ENCODE results near the gene UMODL1. TPM values are rescaled to one million over a fixed set of nuclear protein-coding genes. Genes with fewer than 3 reads are reported as not detected.

Gene UMODL1
- total RNA-seq, 4 donors from 2014 or later: 0.15 to 0.21 TPM; not detected in 2

- Histone ChIP-seq H3K9me3 (no peaks in the 10 kb centered on the region), H3K36me3 (no peaks in the 10 kb centered on the region), H3K27ac (no peak overlapping the region), H3K27me3 (no peaks in the 10 kb centered on the region), H3K4me3 (no peak overlapping the region), H3K4me1 (peaks cover 27% of the 10 kb centered on the region)
- 70% methylated on average over 11 of the region's 13 CpGs for WGBS
- DNase-seq (ENCODE audit: low spot score in 2 of 2): no peak
- TF ChIP-seq POLR2AphosphoS5 (IDR thresholded peaks at IDR 0.05) (no peak), POLR2A (IDR thresholded peaks at IDR 0.05) (no peak), EP300 (IDR thresholded peaks at IDR 0.05) (no peak)
- TF ChIP-seq, protein P1, sequence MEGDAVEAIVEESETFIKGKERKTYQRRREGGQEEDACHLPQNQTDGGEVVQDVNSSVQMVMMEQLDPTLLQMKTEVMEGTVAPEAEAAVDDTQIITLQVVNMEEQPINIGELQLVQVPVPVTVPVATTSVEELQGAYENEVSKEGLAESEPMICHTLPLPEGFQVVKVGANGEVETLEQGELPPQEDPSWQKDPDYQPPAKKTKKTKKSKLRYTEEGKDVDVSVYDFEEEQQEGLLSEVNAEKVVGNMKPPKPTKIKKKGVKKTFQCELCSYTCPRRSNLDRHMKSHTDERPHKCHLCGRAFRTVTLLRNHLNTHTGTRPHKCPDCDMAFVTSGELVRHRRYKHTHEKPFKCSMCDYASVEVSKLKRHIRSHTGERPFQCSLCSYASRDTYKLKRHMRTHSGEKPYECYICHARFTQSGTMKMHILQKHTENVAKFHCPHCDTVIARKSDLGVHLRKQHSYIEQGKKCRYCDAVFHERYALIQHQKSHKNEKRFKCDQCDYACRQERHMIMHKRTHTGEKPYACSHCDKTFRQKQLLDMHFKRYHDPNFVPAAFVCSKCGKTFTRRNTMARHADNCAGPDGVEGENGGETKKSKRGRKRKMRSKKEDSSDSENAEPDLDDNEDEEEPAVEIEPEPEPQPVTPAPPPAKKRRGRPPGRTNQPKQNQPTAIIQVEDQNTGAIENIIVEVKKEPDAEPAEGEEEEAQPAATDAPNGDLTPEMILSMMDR (IDR thresholded peaks at IDR 0.05): no peak
These were observed 8.2 kb downstream of the UMODL1 start for GRCh38 chr21:42079008-42079938.

DNA sequence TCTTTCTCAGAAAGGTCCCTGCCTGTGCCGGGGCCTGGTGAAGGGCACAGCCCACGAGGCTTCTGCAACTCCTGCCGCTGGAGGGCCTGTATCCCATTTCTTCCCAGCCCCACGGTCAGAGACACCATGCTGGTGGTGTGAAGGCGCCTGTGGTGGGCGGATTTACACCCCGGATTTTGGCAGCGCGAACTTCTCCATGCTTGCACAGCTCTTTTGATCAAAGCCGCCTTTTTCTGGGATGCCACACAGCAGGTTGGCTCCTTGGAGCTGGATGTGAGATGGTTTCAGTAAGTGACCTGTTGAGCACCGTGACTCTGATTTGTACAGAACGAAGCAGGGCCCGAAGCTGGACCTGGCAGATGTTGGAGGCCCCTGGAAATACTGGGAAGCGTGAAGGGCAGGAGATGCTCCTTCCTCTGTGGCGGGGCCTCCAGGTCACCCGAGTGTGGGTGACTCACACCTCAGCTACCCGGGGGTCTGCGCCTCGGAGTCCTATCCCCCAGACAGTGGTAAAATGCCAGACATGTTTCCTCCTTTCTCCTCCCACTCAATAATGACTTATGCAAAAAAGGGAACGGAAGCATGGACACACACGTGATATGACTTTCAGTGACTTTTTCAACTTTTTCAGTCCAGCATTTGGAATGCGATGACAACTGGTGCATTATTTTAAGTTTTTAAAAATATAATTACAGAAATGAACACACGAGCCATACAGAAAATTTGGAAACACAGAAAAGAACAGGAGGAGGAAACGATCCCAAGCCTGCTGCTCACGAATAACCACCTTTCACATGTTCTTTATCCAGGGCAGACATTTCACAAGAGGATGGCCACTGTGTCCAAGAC lies 9.0 kb downstream of the UMODL1 start:
- no peaks in the 10 kb centered on the region for H3K27me3 ChIP-seq
- DNase-seq (ENCODE audit: low spot score in 2 of 2): no peak
- no peak overlapping the region for H3K4me3 ChIP-seq
- H3K27ac ChIP-seq: peak overlapping the region; percentile 14
- 69% methylated on average over 16 of the region's 25 CpGs for WGBS
- no peaks in the 10 kb centered on the region for H3K9me3 ChIP-seq
- TF ChIP-seq, protein P1 (IDR thresholded peaks at IDR 0.05): no peak
- TF ChIP-seq EP300 (IDR thresholded peaks at IDR 0.05) (no peak), POLR2AphosphoS5 (IDR thresholded peaks at IDR 0.05) (no peak), POLR2A (IDR thresholded peaks at IDR 0.05) (no peak)
- peaks cover 27% of the 10 kb centered on the region for H3K4me1 ChIP-seq
- no peaks in the 10 kb centered on the region for H3K36me3 ChIP-seq

DNA sequence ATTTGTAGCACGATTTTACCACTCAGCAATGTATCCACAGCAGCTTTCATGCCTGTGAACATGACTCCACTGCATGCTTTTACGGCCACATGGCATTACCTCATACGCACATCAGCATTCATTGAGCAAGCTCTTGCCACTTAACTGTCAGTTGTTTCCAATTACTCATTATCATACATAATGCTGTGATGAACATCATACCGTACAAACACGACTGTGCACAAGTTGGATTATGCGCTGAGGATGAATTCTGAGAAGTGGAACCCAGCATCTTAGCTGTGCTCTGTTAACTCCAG lies 9.6 kb downstream of the UMODL1 start:
- TF ChIP-seq POLR2AphosphoS5 (IDR thresholded peaks at IDR 0.05) (peak in 2 of 3 donors; percentile 55 to 66), EP300 (IDR thresholded peaks at IDR 0.05) (no peak), POLR2A (IDR thresholded peaks at IDR 0.05) (no peak)
- TF ChIP-seq, protein P1 (IDR thresholded peaks at IDR 0.05): no peak
- no peaks in the 10 kb centered on the region for H3K36me3 ChIP-seq
- no peaks in the 10 kb centered on the region for H3K27me3 ChIP-seq
- H3K27ac ChIP-seq: no peak overlapping the region
- no peak overlapping the region for H3K4me3 ChIP-seq
- no peaks in the 10 kb centered on the region for H3K9me3 ChIP-seq
- 44% methylated on average over 6 of the region's 6 CpGs for WGBS
- no peak for DNase-seq (ENCODE audit: low spot score in 2 of 2)
- peaks cover 27% of the 10 kb centered on the region for H3K4me1 ChIP-seq

DNA sequence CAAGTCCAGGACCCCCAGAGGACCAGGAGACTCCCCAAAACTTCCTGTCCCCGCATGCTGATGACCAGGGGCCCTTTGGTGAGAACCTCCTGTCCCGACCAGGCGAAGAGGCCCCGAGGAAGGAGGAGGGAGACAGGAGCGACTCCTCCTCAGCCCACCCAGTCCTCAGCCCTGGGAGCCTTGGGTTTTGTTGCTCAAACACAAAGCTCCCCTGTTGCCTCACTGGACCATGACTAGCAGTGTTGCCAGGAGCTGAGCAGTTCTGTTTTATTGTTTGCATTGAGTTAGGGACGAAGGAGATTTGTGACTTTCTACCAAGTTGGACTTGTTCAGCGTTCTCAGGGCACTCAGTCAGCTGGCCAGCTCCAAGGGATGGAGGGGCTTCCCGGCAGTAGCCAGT lies 10.0 kb downstream of the UMODL1 start:
- Histone ChIP-seq H3K9me3 (no peaks in the 10 kb centered on the region), H3K4me3 (no peak overlapping the region), H3K27ac (no peak overlapping the region), H3K4me1 (peaks cover 28% of the 10 kb centered on the region), H3K36me3 (no peaks in the 10 kb centered on the region), H3K27me3 (no peaks in the 10 kb centered on the region)
- 55% methylated on average over 4 of the region's 8 CpGs for WGBS
- DNase-seq (ENCODE audit: low spot score in 2 of 2): no peak
- TF ChIP-seq POLR2A (IDR thresholded peaks at IDR 0.05): no peak
- no peak for TF ChIP-seq EP300 (IDR thresholded peaks at IDR 0.05)
- TF ChIP-seq, protein P1 (IDR thresholded peaks at IDR 0.05): no peak
- no peak for TF ChIP-seq POLR2AphosphoS5 (IDR thresholded peaks at IDR 0.05)

DNA sequence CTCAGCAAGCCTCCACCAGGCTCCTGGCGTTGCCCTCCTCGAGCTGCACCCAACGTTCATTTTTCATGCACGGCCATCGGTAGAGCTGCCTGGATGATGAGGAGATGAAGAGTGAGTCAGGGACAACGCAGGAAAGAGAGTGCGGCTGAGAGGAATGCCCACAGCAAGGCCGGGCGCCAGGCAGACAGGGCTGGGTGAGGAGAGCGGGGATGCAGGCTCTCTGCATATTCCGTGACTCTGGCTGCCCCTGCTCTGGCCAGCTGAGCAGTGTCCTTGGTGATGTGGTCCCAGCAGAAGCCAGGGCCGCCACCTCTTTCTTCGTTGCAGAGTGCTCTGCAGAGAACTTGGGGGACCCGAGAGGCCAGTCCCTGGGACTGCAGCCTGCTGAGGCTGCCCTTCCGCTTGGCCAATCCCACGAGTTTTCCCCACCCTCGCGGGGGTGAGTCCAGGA lies 10.8 kb downstream of the UMODL1 start:
- H3K9me3 ChIP-seq: no peaks in the 10 kb centered on the region
- peaks cover 31% of the 10 kb centered on the region for H3K4me1 ChIP-seq
- H3K4me3 ChIP-seq: no peak overlapping the region
- no peak for DNase-seq (ENCODE audit: low spot score in 2 of 2)
- 90% methylated on average over 15 of the region's 18 CpGs for WGBS
- H3K27ac ChIP-seq: no peak overlapping the region
- no peaks in the 10 kb centered on the region for H3K36me3 ChIP-seq
- no peaks in the 10 kb centered on the region for H3K27me3 ChIP-seq
- TF ChIP-seq POLR2AphosphoS5 (IDR thresholded peaks at IDR 0.05) (no peak), POLR2A (IDR thresholded peaks at IDR 0.05) (no peak), EP300 (IDR thresholded peaks at IDR 0.05) (no peak)
- TF ChIP-seq, protein P1 (IDR thresholded peaks at IDR 0.05): no peak

Data from suprapubic skin (tissue), 4 donors.